Glutamatergic neuron (in vitro differentiated cells): ENCODE results near the gene POMGNT2. TPM values are rescaled to one million over a fixed set of nuclear protein-coding genes. Genes with fewer than 3 reads are reported as not detected.

Experiments
- DNase-seq: peaks from one replicate; pipeline ENCODE4 v3.0.0; 2022
- H3K27ac Mint-ChIP-seq: one replicate; pipeline ENCODE4 v1.8.0; 2020; ENCODE audit warnings: mild to moderate bottlenecking, mixed read lengths, inconsistent platforms; ENCODE audit not compliant: unreplicated experiment
- H3K27me3 Mint-ChIP-seq: one replicate; pipeline ENCODE4 v1.8.0; 2020; ENCODE audit warnings: mild to moderate bottlenecking, moderate library complexity, mixed read lengths, inconsistent platforms; ENCODE audit not compliant: unreplicated experiment
- H3K36me3 Mint-ChIP-seq: one replicate; pipeline ENCODE4 v1.8.0; 2020; ENCODE audit warnings: mild to moderate bottlenecking, mixed read lengths, inconsistent platforms; ENCODE audit not compliant: unreplicated experiment
- H3K4me1 Mint-ChIP-seq: one replicate; pipeline ENCODE4 v1.8.0; 2020; ENCODE audit warnings: mild to moderate bottlenecking, low read depth, mixed read lengths, inconsistent platforms; ENCODE audit not compliant: unreplicated experiment
- H3K4me3 Mint-ChIP-seq: one replicate; pipeline ENCODE4 v1.8.0; 2020; ENCODE audit warnings: mild to moderate bottlenecking, mixed read lengths, inconsistent platforms; ENCODE audit not compliant: unreplicated experiment
- H3K9me3 Mint-ChIP-seq: one replicate; pipeline ENCODE4 v1.8.0; 2020; ENCODE audit warnings: mild to moderate bottlenecking, moderate library complexity, mixed read lengths, inconsistent platforms; ENCODE audit not compliant: unreplicated experiment
- CTCF ChIP-seq: fragments of 200-600 bp; sonication (generic); IDR thresholded peaks from one replicate; pipeline ENCODE4 v1.5.0; 2021; ENCODE audit not compliant: partially characterized antibody, unreplicated experiment
- total RNA-seq: library from RNA; stranded (reverse); fragmentation: NEBNext Ultra II Directional; extraction: Animal tissue kit (Norgen Biotek cat#: 25700); gene quantifications from one replicate; pipeline ENCODE4 v1.2.1, GENCODE V29; 2021; ENCODE audit not compliant: unreplicated experiment

Gene POMGNT2
- total RNA-seq, 1 donor from 2014 or later, result 31.1 TPM

DNA sequence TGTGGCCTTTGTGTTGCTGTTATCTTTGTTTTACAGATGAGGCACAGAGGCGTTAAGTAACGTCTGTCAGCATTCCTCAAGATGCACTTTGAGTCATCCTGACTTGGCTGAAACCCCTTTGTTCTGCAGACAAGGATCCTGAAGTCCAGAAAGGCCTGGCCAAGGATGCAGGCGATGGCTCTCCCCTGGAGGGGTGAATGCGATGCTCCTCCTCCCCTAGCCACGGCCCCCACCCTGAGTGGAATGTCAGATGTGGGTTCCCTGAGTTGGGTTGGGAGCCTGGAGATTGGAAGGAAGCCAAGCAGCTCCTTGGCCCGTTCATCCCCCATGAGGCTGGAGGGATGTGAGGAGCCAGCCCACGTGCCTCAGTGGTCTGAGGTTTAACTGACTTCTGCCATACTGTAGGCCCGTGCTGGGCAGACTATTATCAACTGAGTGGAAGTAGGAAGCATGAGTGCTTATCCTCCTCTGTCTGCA lies 43.3 kb downstream of the POMGNT2 start:
- DNase-seq, result no peak
- H3K36me3 Mint-ChIP-seq, result peaks cover 5% of the 10 kb centered on the region
- no peaks in the 10 kb centered on the region for H3K9me3 Mint-ChIP-seq
- TF ChIP-seq CTCF, result no peak
- H3K4me1 Mint-ChIP-seq, result no peaks in the 10 kb centered on the region
- no peaks in the 10 kb centered on the region for H3K27me3 Mint-ChIP-seq
- no peak overlapping the region for H3K4me3 Mint-ChIP-seq
- H3K27ac Mint-ChIP-seq, result no peak overlapping the region

DNA sequence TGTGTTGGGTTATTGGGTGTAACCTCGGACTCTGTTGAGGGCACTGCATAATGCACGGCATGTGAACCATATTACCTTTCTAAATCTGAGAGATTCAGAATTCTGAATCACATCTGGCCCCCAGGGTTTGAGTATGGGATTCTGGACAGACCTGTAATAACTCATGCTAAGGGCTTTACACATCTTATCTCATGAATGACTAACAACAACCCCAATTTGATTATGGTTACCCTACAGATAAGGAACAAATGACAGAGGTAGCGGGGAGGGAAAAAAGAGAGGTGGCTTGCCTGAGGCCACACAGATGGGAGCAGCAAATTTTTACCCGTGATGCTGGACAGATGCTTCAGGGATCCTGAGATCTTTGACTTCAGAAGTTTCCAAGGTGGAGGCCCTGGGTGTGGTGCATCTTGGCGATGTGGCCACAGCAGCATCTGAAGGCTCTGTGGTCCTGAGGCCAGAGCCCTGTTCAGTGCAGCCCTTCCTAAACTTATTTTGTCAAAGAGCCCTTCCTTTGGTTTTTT lies 43.8 kb downstream of the POMGNT2 start:
- TF ChIP-seq CTCF, result no peak
- Mint-ChIP-seq H3K36me3 (peaks cover 5% of the 10 kb centered on the region), H3K27ac (no peak overlapping the region), H3K9me3 (no peaks in the 10 kb centered on the region), H3K27me3 (no peaks in the 10 kb centered on the region), H3K4me3 (no peak overlapping the region), H3K4me1 (no peaks in the 10 kb centered on the region)
- DNase-seq, result no peak

DNA sequence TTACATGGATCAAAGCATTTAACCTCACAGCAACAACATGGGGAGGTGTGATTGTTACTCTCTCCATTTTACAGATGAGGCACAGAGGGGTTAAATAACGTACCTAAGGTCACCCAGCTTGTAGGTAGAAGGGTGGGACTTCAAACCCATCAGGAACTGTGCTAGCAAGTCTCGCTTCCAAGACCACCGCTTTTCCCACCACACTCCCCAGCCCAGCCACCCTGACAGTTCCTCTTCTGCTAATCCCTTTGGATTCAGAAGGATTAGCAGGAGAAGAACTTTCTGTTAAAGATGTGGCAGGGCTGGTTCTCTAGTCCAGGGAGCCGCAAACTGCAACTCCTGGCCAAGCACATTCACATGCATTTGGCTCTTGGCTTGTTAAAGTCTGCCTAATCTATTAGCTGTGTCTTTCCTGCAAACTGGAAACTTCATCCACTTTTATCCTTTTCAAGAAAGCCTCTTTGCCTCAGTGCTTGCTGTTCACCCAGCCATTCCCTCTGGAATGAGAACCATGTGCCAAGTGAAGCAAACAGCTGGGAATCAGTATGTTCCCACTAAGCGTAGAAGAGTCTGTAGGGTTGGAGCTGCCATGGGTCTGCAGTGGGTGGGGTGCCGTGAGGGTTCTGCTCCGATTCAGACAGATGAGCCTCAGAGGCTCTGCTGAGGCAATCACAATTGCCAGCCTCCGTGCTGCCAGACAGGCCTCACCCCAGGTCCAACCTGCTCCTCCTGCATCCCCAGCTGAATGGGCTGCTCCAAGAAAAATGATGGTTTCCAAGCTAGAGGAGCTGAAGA lies 44.6 kb downstream of the POMGNT2 start:
- no peak overlapping the region for H3K27ac Mint-ChIP-seq
- no peak overlapping the region for H3K4me3 Mint-ChIP-seq
- no peaks in the 10 kb centered on the region for H3K9me3 Mint-ChIP-seq
- peaks cover 5% of the 10 kb centered on the region for H3K36me3 Mint-ChIP-seq
- no peak for DNase-seq
- H3K4me1 Mint-ChIP-seq, result no peaks in the 10 kb centered on the region
- no peaks in the 10 kb centered on the region for H3K27me3 Mint-ChIP-seq
- TF ChIP-seq CTCF, result no peak

DNA sequence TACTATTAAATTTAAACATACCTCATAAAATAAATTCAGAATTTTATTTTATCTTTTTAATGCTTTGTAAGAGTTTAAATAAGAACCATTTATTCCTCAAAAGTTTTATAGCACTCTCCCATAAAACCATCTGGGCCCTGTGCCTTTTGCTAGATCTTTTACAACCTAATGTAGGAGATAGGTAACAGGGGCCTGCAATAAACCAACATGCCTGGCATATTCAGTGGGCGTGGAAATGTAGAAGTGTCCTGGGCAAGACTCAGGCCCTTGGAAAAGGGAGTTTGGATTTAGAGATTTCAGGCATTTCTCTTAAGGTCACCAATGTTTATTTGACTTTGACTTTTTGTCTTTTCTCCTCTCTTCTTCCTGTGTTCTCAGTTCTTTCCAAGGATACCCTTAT lies 46.4 kb downstream of the POMGNT2 start:
- DNase-seq, result no peak
- no peak overlapping the region for H3K4me3 Mint-ChIP-seq
- H3K27ac Mint-ChIP-seq, result no peak overlapping the region
- H3K36me3 Mint-ChIP-seq, result peaks cover 5% of the 10 kb centered on the region
- no peak for TF ChIP-seq CTCF
- H3K27me3 Mint-ChIP-seq, result no peaks in the 10 kb centered on the region
- H3K9me3 Mint-ChIP-seq, result peaks cover under 1% of the 10 kb centered on the region
- H3K4me1 Mint-ChIP-seq, result no peaks in the 10 kb centered on the region
